NT2/D1 (cell line): Measurements from ENCODE around the gene PCDHA9.

ENCODE experiments used
- SUZ12 ChIP-seq: IDR thresholded peaks from 2 replicates; pipeline ENCODE4 v1.6.1; 2011; ENCODE audit not compliant: insufficient read length, insufficient read depth; ENCODE audit errors: extremely low read depth
- YY1 ChIP-seq: IDR thresholded peaks from 2 replicates; pipeline ENCODE4 v1.6.1; 2011; ENCODE audit not compliant: insufficient read length, insufficient read depth
- ZNF274 ChIP-seq: IDR thresholded peaks from 2 replicates; pipeline ENCODE4 v1.6.1; 2011; ENCODE audit warnings: mild to moderate bottlenecking, low read depth, low read length

- TF ChIP-seq YY1 (no peak), SUZ12 (no peak), ZNF274 (no peak)
Measured at GRCh38 chr5:140806834-140807775, 41.1 kb upstream of the PCDHA9 start, which contains the start of gene PCDHA4.
